Suprapubic skin (tissue), 4 donors: ENCODE measurements around the gene KCNH1. TPM values are rescaled to one million over a fixed set of nuclear protein-coding genes. Genes with fewer than 3 reads are reported as not detected.

Experiments
- DNase-seq, 2 donors: peaks; one replicate each; pipeline ENCODE4 v3.0.0-alpha.2; 2019; ENCODE audit warnings: low spot score in 2 of 2
- H3K27ac ChIP-seq: fragments of 200-600 bp; sonication (generic); one replicate; pipeline ENCODE4 v1.5.1; 2019
- H3K27me3 ChIP-seq: fragments of 200-600 bp; sonication (generic); one replicate; pipeline ENCODE4 v1.5.1; 2019
- H3K36me3 ChIP-seq: fragments of 200-600 bp; sonication (generic); one replicate; pipeline ENCODE4 v1.5.1; 2019
- H3K4me1 ChIP-seq: fragments of 200-600 bp; sonication (generic); one replicate; pipeline ENCODE4 v1.5.1; 2019
- H3K4me3 ChIP-seq: fragments of 200-600 bp; sonication (generic); one replicate; pipeline ENCODE4 v1.5.1; 2019; ENCODE audit warnings: mild to moderate bottlenecking
- H3K9me3 ChIP-seq: fragments of 200-600 bp; sonication (generic); one replicate; pipeline ENCODE4 v1.5.1; 2019
- CTCF ChIP-seq, 2 donors: fragments of 200-600 bp in 1 of 2; fragments of 450-650 bp in 1 of 2; sonication (generic) in 1 of 2; IDR thresholded peaks; one replicate each; pipeline ENCODE4 v1.5.1; 2016 to 2019; ENCODE audit warnings: antibody characterized with exemption in 2 of 2, mild to moderate bottlenecking in 1 of 2, moderate library complexity in 1 of 2
- EP300 ChIP-seq: sonication (generic); formaldehyde crosslinking; IDR thresholded peaks from one replicate; pipeline ENCODE4 v1.6.1; 2017; ENCODE audit warnings: antibody characterized with exemption
- POLR2A ChIP-seq, 2 donors: fragments of 450-650 bp; IDR thresholded peaks; one replicate each; pipeline ENCODE4 v1.6.1; 2017; ENCODE audit warnings: antibody characterized with exemption in 2 of 2, mild to moderate bottlenecking in 2 of 2, moderate library complexity in 2 of 2
- POLR2AphosphoS5 ChIP-seq, 3 donors: sonication (generic); formaldehyde crosslinking; IDR thresholded peaks; one replicate each; pipeline ENCODE4 v1.6.1; 2017; ENCODE audit warnings: antibody characterized with exemption in 3 of 3
- WGBS: methylation state at CpG from one replicate; pipeline ENCODE4 v1.1.5; 2018; 5-methylcytosine and 5-hydroxymethylcytosine counted together
- total RNA-seq, 4 donors: library from RNA; depleted of rRNA; stranded (reverse); fragments of >200 nt; gene quantifications; one replicate each; pipeline ENCODE4 v1.1.0, GENCODE V29; 2016

The KCNH1 gene
- total RNA-seq, 4 donors from 2014 or later = 1.1 TPM; not detected in 3

- 88% methylated on average over 5 of the region's 5 CpGs for WGBS
- no peak for DNase-seq
Measured at GRCh38 chr1:210741564-210741963, 392.4 kb downstream of the KCNH1 start.

DNA sequence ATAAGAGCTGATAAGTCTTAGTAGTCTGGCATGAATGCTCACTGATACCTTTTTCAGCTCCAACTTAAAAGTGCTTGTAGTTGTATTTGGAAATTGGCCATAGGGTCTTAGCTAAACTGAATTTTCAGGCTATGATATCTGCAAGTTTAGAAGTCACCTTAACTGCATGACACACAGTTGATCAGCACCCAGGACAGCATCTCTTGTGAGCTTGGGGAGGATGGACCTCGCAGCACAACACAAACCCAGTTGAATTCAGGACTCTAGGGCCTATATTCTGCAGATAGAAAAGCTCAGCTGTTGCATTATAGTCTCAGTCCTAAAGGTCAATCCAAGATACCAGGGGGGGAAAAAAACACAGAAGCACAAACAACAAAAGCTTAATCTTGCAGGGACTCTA is 394.3 kb downstream of the KCNH1 start:
- H3K4me3 ChIP-seq = no peak overlapping the region
- no peak for DNase-seq
- H3K27me3 ChIP-seq = no peaks in the 10 kb centered on the region

More at GRCh38 chr1:210741564-210741963, 392.4 kb downstream of the KCNH1 start:
- no peak for TF ChIP-seq EP300
- TF ChIP-seq POLR2AphosphoS5 (IDR thresholded peaks at IDR 0.05) = no peak
- no peak for TF ChIP-seq POLR2A (IDR thresholded peaks at IDR 0.05)
- no peak for TF ChIP-seq CTCF (IDR thresholded peaks at IDR 0.05)
- Histone ChIP-seq H3K27me3 (no peaks in the 10 kb centered on the region), H3K4me1 (no peaks in the 10 kb centered on the region), H3K36me3 (no peaks in the 10 kb centered on the region), H3K9me3 (no peaks in the 10 kb centered on the region), H3K27ac (no peak overlapping the region), H3K4me3 (no peak overlapping the region)

GRCh38 chr1:210738256-210738655 is 395.7 kb downstream of the KCNH1 start:
- H3K27me3 ChIP-seq = no peaks in the 10 kb centered on the region
- TF ChIP-seq POLR2A (IDR thresholded peaks at IDR 0.05) (no peak), EP300 (no peak), CTCF (IDR thresholded peaks at IDR 0.05) (no peak), POLR2AphosphoS5 (IDR thresholded peaks at IDR 0.05) (no peak)
- H3K4me1 ChIP-seq = no peaks in the 10 kb centered on the region
- H3K9me3 ChIP-seq = no peaks in the 10 kb centered on the region
- H3K27ac ChIP-seq = no peak overlapping the region
- H3K36me3 ChIP-seq = no peaks in the 10 kb centered on the region
- no peak for DNase-seq
- 92% methylated on average over 5 of the region's 5 CpGs for WGBS
- H3K4me3 ChIP-seq = no peak overlapping the region

More for the DNA sequence above, 394.3 kb downstream of the KCNH1 start:
- 62% methylated on average over 1 of the region's 1 CpG for WGBS
- H3K4me1 ChIP-seq = no peaks in the 10 kb centered on the region
- no peaks in the 10 kb centered on the region for H3K36me3 ChIP-seq
- no peak overlapping the region for H3K27ac ChIP-seq
- TF ChIP-seq POLR2AphosphoS5 (IDR thresholded peaks at IDR 0.05) (no peak), EP300 (no peak), CTCF (IDR thresholded peaks at IDR 0.05) (no peak), POLR2A (IDR thresholded peaks at IDR 0.05) (no peak)
- no peaks in the 10 kb centered on the region for H3K9me3 ChIP-seq

DNA sequence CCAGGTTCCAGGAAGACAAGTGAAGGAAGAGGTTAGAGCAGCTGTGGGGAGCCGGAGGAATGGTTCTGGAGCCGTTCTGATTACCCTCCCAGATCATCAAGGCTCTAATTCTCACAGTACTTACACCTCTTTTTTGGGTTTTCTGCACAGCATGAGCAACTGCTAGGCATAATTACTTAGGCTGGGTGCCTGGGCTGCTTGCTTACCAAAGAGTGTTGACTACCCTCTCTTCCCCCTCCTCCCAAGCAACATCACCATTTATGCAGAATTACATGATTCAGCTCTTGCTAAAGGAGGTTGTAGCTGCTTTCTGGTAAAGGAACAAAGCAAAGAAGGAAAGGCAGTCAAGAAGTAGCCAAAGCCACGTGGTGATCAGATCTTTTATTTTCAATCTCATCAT is 397.2 kb downstream of the KCNH1 start:
- WGBS = 47% methylated on average over 3 of the region's 3 CpGs
- DNase-seq = no peak
- no peak for TF ChIP-seq EP300
- TF ChIP-seq POLR2AphosphoS5 (IDR thresholded peaks at IDR 0.05) = no peak
- no peak for TF ChIP-seq CTCF (IDR thresholded peaks at IDR 0.05)
- TF ChIP-seq POLR2A (IDR thresholded peaks at IDR 0.05) = no peak

DNA sequence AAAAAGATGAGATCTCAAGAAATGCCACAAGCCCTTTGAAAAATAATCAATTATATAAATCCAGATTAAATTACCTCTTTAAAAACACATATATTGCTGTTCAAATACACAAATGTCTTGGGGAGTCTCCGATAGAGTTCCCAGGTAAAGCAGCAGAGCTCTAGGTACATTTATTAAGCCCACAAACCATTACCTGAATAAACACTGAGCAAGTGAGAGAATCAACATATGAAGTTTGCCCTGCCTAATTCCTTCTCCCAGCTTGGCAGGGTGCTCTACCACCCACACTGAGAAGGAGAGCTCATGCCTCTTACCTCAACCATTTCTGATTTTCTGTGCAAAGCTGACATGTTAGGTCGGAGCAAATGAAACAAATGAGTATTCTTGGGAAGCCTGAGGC is 402.4 kb downstream of the KCNH1 start:
- Histone ChIP-seq H3K4me3 (no peak overlapping the region), H3K4me1 (no peaks in the 10 kb centered on the region), H3K27ac (no peak overlapping the region), H3K36me3 (no peaks in the 10 kb centered on the region), H3K27me3 (no peaks in the 10 kb centered on the region), H3K9me3 (no peaks in the 10 kb centered on the region)
- 88% methylated on average over 2 of the region's 2 CpGs for WGBS
- TF ChIP-seq CTCF (IDR thresholded peaks at IDR 0.05) (no peak), POLR2A (IDR thresholded peaks at IDR 0.05) (no peak)
- DNase-seq = no peak

More for the DNA sequence above, 397.2 kb downstream of the KCNH1 start:
- H3K27me3 ChIP-seq = no peaks in the 10 kb centered on the region
- H3K27ac ChIP-seq = no peak overlapping the region
- H3K4me3 ChIP-seq = no peak overlapping the region
- no peaks in the 10 kb centered on the region for H3K36me3 ChIP-seq
- no peaks in the 10 kb centered on the region for H3K4me1 ChIP-seq
- no peaks in the 10 kb centered on the region for H3K9me3 ChIP-seq
